Activated CD4-positive, CD25-positive, alpha-beta regulatory T cell treated with anti-CD3 and anti-CD28 coated beads, Interleukin-2, amount 50 U/mL, for 16 hours (primary cell): ENCODE results near the gene MID1.

Experiments
- DNase-seq: peaks from one replicate; pipeline ENCODE4 v3.0.0-alpha.2; 2020; ENCODE audit warnings: low read depth, low spot score

Gene MID1

DNA sequence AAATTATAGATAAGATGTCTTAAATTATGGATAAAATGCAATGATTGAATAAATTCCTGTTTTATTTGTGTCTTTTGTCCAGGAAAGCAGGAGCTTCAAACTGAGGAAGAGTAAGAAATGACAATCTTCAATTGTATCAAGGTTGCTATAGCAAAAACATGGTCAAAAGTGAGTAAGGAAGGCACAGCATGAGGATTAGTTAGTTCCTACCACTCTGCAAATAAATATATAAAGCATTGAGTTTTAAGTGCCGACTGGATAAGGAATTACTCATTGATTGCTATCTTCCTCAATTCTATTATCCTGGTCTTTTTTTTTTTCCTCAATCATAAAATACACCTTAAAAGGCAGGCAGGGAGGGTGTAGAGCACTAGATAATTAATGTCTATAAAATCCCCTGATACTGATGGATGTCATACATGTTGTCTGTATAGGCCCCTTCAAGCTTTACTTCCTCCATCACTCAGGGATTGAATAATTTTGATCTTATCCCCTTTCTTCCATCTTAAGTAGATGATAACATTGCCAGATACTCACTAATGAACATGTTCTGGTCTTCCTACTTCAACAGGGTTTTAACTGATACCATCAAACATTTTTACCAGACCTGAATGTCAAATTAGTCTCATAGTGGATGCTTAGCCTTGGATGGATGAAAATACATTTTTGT, 86.6 kb downstream of the MID1 start:
- no peak for DNase-seq

- no peak for DNase-seq
Observed at GRCh38 chrX:10531927-10532326, 88.5 kb downstream of the MID1 start.

DNA sequence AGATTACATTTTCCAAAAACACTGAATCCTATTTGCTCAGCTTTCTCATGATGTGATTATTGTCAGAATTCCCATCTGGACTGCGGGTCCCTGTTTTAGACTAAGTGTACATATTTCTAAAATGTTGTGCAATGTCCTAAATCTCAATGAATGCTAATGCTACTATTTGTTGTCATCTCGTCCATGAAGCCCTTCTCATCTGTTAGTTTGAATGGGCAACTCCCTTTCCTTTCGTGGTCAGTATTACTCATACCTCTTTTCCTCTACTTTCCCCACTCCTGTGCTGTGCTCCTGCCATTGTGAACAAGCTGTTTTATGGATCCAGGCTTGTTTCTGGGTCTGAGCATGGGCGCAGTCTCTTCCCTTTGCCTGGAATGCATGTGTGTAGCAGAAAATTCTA, 91.0 kb downstream of the MID1 start:
- no peak for DNase-seq

DNA sequence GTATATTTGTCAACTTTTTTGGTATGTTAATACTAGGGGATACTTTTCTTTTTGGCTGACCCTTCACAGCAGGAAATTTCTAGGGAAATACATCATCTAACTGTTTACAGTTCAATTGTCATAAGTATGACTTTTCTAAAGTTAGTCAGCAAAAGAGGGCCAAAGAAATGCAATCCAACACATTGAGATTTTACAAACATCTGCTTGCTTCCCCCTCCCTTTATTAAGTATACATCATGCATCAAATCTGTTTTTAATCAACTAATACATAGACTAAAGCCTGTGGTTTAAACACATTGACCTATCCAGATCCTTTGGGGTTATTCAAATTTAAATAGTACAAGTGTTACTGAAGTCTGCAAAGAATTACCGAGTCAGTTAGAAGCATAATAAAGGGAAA, 93.9 kb downstream of the MID1 start:
- no peak for DNase-seq

GRCh38 chrX:10525381-10526120, 94.8 kb downstream of the MID1 start:
- DNase-seq, result no peak

DNA sequence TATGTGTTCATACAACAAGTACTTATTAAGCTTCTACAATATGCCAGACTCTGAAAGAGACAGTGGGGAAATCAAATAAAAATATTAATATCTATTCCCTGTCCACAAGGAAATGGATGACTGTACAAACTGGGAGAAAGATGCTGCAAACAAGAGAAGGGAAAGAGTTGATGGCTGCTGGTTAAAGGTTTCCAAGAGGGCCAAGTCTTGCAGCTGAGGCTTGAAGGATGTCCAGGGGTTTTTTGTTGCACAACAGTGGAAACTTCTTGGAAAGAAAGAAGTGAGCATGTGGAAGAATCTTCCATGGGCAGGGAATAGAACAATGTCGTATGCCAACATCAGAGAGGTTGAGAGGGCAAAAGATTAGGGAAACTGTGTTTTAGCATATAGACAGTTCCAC, 95.8 kb downstream of the MID1 start:
- no peak for DNase-seq

GRCh38 chrX:10519761-10520160, 100.6 kb downstream of the MID1 start:
- DNase-seq, result no peak

DNA sequence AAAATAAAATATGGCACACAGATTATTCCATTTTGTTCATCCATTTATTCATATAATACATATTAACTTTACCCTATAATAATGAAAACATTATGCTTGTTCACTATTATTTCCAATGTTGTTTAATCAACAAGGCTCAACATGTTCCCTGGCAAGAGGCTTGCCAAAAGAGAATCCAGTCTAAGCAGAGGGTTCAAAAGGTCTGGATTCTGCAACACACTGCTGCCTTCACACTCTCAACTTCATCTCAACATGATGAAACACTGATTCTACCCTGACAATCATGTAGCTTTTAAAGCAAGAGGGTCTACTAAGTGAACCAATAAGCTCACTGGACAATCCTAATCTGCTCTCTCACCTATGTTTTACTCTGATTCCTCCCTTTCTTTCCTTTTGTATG, 101.1 kb downstream of the MID1 start:
- DNase-seq, result no peak

GRCh38 chrX:10518073-10518472, 102.3 kb downstream of the MID1 start:
- DNase-seq, result no peak

DNA sequence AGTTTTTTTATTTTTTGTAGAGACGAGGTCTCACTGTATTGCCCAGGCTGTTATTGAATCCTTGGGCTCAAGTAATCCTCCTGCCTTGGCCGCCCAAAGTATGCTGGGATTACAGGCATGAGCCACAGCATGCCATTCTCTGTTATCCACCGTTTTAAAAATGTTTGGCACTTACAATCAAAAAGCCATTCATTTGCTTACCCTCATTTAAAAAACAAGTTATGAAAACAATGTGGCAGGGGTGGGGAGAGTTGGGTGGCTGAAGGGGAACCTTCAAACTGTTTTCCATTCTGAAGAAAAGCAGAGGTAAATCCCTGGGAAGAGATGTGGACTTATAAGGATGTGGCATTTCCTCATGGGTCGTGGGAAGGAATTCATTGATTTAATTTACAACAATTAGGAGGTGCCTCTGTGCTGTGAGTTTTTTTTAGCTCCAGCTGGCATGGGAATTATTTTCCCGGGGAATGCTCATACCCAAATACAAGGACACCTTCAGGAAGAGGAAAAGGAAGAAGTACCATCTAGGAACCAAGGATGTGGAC, 103.5 kb downstream of the MID1 start:
- DNase-seq, result no peak

GRCh38 chrX:10514891-10515290, 105.5 kb downstream of the MID1 start:
- no peak for DNase-seq

DNA sequence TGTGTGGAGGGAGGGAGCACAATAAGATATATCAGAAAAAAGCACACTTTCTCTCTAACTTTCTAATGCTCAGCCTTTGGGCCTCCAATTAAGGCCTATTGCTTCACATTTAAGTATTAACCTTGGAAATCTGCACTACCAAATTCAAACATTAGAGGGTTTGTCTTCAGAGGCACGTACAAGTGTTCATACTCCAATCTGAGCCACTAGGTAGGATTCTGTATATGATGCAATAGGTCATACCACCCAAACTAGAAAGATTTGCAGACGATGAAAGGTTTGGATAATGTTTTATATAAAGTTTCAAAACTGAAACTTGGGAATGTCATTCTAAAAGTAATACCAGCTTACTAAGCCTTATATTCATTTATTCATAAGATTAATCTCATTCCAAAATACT, 106.4 kb downstream of the MID1 start:
- no peak for DNase-seq

GRCh38 chrX:10512741-10513140, 107.6 kb downstream of the MID1 start:
- DNase-seq, result no peak

GRCh38 chrX:10512258-10512657, 108.1 kb downstream of the MID1 start:
- no peak for DNase-seq

GRCh38 chrX:10509397-10509796, 111.0 kb downstream of the MID1 start:
- DNase-seq, result no peak

- no peak for DNase-seq
Observed at GRCh38 chrX:10508891-10509290, 111.5 kb downstream of the MID1 start.

DNA sequence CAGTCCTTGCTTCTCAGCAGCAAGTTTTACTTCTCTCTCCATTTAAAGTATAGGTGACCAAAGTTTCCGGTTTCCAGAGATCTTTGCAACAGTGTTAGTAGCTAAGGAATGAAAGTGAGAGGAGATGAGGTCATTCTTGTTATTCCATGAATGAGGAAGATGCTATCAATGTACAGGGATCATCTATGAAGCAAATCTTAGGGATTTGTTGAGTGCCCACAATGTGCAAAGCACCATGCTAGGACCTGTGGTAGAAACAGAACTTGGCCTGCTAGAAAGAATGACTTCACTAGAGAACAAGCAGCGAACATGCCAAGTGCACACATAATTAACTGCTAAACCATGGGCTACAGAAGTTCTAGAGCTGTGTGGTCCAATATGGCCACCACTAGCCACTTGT, 112.5 kb downstream of the MID1 start:
- DNase-seq, result no peak

DNA sequence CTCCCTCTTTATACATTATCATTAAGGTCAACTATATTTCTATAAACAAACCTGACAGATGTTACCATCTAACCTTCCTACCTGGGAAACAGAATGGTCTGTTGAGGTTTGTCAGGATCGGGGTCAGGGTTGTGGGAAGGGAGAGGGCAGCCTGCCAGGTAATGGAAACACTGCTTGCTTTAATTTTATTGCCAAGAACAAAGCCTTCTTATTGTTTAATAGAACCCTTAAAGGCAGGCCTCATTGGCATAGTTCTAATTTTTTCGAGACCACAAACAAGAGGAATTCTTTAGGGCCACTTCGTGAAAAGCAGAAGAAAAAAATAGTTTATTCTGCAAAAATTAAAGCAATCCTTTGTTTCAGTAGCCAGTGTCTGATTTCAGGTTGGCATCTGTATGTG, 113.2 kb downstream of the MID1 start:
- no peak for DNase-seq

DNA sequence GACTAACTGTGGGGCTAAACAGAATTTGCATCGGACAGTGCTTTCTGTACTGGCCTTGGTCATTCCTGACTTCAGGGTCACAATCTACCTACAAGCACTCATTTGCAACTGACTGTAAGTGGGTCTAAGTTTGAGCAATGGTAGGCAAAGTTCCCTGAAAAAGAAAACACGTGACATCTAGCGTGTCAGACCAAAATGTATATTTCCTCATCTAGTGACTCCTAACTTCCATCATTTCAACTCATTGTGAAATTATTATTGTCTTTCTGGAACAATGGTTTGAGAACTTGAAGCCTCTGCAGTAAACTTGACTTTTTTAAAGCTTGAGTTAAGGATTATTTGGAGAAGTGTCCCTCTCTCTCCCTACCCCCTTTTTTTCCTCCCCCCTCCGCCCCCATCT, 113.6 kb downstream of the MID1 start:
- no peak for DNase-seq

GRCh38 chrX:10505726-10506125, 114.7 kb downstream of the MID1 start:
- DNase-seq, result no peak

- no peak for DNase-seq
Observed at GRCh38 chrX:10502961-10503360, 117.4 kb downstream of the MID1 start.

DNA sequence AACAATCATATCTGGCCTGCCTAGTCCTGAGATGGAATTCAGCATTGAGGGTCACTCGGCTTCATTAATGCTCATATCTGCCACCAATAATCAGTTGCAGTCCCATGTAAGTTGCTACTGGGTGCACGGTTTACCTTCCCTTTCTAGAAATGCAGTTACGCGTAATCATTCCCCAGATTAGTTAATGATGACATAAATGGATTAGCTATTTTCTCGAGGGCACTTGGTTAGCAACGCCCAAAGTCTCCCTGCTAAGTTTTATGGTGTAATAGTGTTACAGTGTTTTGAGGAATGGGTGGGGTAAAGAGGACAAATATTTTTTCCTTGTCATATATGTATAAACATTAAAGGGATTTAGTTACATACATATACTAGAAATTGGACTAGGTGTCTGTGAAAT, 118.8 kb downstream of the MID1 start:
- no peak for DNase-seq

DNA sequence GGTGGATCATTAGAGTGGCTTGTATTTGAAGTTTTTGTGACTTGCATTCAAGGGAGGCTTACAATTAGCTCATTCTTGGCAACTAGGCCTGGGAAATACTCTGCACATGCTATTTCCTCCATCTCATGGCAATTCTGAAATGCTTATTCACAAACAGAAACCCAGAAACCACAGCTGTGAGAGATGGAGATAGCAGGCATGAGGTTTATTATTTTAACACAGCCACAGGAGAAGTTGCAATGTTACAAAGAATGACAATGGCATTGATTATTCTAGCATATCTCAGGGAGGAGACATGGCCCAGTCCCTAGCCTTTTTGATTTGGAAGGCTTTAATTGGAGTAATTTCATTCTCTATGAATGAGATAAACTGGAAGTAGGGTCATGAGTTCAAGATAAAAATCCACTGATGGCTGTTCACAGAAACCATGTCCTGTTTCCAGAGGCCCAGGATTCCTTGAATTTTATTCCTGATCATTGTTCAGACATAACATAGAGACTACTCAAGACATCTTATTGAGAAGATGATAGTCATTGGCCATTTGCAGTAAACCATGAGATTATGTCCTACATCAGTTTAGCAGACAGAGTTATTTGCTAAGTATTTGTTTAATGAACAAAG, 123.9 kb downstream of the MID1 start:
- no peak for DNase-seq
